Common myeloid progenitor, CD34-positive (primary cell): ENCODE measurements around the gene RAB3GAP1.
"Not testable (repeated sequence)": the region's sequence is repeated elsewhere in the genome, so short reads cannot be mapped to it uniquely, and the experiment has no call there.

Source experiments
- CTCF ChIA-PET: fragments of 350-600 bp; sonication (Branson Sonifier 250); formaldehyde crosslinking; loops from one replicate; lab custom pipeline; 2021; ENCODE audit warnings: antibody characterized with exemption; lab: Charles Lee
- POLR2A ChIA-PET: fragments of 350-600 bp; sonication (Branson Sonifier 250); formaldehyde crosslinking; loops from one replicate; lab custom pipeline; 2021; ENCODE audit warnings: antibody characterized with exemption; lab: Charles Lee
- DNase-seq, 3 donors: peaks; one replicate each; pipeline versions ENCODE4 v3.0.0 to v3.0.0-alpha.2; 2013
- H3K27ac ChIP-seq, 2 experiments: 1 replicate in 1 of 2; 2 replicates in 1 of 2; pipeline ENCODE4 v1.7.0; 2013; ENCODE audit warnings: inconsistent platforms in 2 of 2, low read length in 2 of 2, mild to moderate bottlenecking in 2 of 2, low read depth in 1 of 2, moderate library complexity in 1 of 2; ENCODE audit not compliant: severe bottlenecking in 2 of 2, insufficient read depth in 1 of 2, poor library complexity in 1 of 2
- H3K27me3 ChIP-seq, 5 experiments: replicated peaks in 2 of 5; 1 replicate in 3 of 5; 2 replicates in 2 of 5; pipeline versions ENCODE4 v1.6.1 to v1.7.0; 2013; ENCODE audit warnings: low read length in 4 of 5, mild to moderate bottlenecking in 2 of 5, moderate library complexity in 2 of 5, inconsistent platforms in 1 of 5; ENCODE audit not compliant: insufficient read depth in 5 of 5, control insufficient read depth in 4 of 5
- H3K36me3 ChIP-seq, 4 experiments: 1 replicate in 2 of 4; 2 replicates in 2 of 4; pipeline versions ENCODE4 v1.6.1 to v1.7.0; 2013; ENCODE audit warnings: low read length in 3 of 4, control low read depth in 1 of 4, mild to moderate bottlenecking in 1 of 4; ENCODE audit not compliant: control insufficient read depth in 4 of 4, insufficient read depth in 4 of 4
- H3K4me1 ChIP-seq, 4 experiments: 1 replicate in 3 of 4; 2 replicates in 1 of 4; pipeline versions ENCODE4 v1.6.1 to v1.7.1; 2013; ENCODE audit warnings: low read length in 3 of 4, mild to moderate bottlenecking in 3 of 4, control low read depth in 1 of 4, inconsistent platforms in 1 of 4, moderate library complexity in 1 of 4; ENCODE audit not compliant: control insufficient read depth in 4 of 4, insufficient read depth in 4 of 4; ENCODE audit errors: control extremely low read depth in 1 of 4
- H3K4me3 ChIP-seq, 7 experiments: 1 replicate in 4 of 7; 2 replicates in 3 of 7; pipeline versions ENCODE4 v1.5.1 to v1.7.0; 2013; ENCODE audit warnings: mild to moderate bottlenecking in 7 of 7, low read length in 6 of 7, moderate library complexity in 6 of 7, inconsistent platforms in 2 of 7, low read depth in 2 of 7, control low read depth in 1 of 7; ENCODE audit not compliant: insufficient read depth in 4 of 7, control insufficient read depth in 1 of 7; ENCODE audit errors: extremely low read depth in 1 of 7
- H3K9me3 ChIP-seq, 5 experiments: 1 replicate in 4 of 5; 2 replicates in 1 of 5; pipeline versions ENCODE4 v1.6.1 to v1.7.1; 2013; ENCODE audit warnings: low read length in 4 of 5, mild to moderate bottlenecking in 2 of 5, inconsistent platforms in 1 of 5, low read depth in 1 of 5, moderate library complexity in 1 of 5; ENCODE audit not compliant: control insufficient read depth in 4 of 5, insufficient read depth in 2 of 5; ENCODE audit errors: control extremely low read depth in 1 of 5
- WGBS: methylation state at CpG from one replicate; pipeline ENCODE4 v1.1.5; 2013; ENCODE audit not compliant: insufficient coverage; 5-methylcytosine and 5-hydroxymethylcytosine counted together

Gene RAB3GAP1

DNA sequence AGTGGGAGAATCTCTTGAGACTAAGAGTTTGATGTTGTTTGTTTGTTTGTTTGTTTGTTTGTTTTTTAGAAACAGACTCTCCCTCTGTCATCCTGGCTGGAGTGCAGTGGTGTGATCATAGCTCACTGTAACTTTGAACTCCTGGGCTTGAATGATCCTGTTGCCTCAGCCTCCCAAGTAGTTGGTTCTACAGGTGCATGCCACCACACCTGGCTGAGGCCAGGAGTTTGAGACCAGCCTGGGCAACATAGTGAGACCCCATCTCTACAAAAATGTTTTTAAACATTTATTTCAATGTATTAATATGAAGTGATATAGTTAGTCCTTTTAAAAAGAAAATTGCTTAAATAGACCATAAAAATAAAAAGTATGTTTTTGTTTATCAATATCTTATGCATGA lies 40.5 kb upstream of the RAB3GAP1 start:
- Histone ChIP-seq H3K27me3 (no peaks in the 10 kb centered on the region), H3K4me1 (no peaks in the 10 kb centered on the region), H3K4me3 (no peak overlapping the region), H3K36me3 (no peaks in the 10 kb centered on the region), H3K27ac (no peak overlapping the region), H3K9me3 (peaks cover 0 to 5% (median 0%) of the 10 kb centered on the region in 5 experiments)
- POLR2A ChIA-PET, result no interaction called here
- DNase-seq, result no peak
- CTCF ChIA-PET, result no interaction called here

DNA sequence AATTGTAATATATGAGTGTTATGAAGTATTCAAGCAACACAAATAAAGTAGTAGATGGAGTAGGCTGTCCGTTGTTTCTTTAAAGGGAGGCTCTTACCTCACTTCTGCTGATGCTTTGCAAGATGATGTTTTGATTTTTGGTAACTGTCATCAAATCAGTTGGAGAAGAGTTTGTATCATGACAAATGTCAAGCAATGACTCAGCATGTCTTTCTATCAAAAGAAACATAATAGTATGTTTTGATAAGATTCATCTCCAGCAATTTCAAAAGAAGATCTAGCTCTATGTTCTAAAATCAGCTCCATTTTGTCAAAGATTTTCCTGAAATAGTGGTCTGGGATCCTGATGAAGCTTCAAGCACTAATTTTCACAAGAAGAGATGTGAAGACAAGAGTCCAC lies 30.5 kb upstream of the RAB3GAP1 start:
- no peaks in the 10 kb centered on the region for H3K9me3 ChIP-seq
- H3K27ac ChIP-seq, result no peak overlapping the region
- WGBS, result no CpG with 5 or more reads among the region's 1 CpG
- H3K36me3 ChIP-seq, result no peaks in the 10 kb centered on the region
- H3K27me3 ChIP-seq, result no peaks in the 10 kb centered on the region
- H3K4me3 ChIP-seq, result no peak overlapping the region
- POLR2A ChIA-PET, result no interaction called here
- CTCF ChIA-PET, result no interaction called here
- no peak for DNase-seq
- no peaks in the 10 kb centered on the region for H3K4me1 ChIP-seq

DNA sequence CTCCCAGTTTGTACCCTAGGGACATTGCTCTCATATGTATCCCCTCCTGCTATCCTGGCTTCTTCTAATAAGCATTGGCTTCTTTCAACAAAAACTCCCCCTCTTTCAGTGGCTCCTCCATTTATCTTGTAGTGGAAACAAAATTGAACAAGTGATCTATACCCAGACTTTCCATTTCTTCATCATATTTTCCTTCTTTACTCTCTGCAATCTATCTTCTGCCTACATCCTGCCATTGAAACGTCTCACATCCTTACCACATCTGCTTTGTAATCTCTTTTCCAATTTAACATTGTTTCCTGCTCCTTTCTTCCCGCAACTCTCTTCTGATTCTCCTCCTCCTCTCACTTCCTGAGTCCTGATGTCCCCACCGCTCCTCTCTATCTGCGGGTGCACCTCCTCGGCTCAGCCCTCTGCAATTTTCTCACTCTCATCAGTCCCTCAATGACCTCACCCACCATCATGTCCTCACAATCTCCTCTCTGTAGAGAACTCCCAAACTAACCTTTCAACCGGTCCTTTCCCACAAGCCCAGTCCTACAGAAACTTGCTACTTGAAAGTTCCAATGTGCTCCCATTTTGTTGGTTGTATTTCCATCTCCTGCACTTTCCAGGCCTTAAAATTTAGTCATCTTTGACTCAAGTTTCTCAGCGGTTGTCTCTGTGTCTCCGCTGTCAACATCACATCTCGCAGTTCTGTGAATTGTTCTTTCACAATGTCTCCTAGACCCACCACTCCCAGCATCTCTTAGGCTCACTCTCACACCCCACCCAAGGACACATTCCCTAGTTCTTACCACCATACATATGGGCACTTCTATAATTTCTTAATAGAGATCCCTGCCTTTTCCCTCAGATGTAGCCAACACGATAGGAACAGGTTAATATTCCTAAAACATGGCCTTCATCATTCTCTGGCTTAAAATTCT lies 28.9 kb upstream of the RAB3GAP1 start:
- ChIA-PET POLR2A (interaction anchor here (0.7 kb wide), 1 partner anchor 905 kb away, joined by 3 read pairs; no protein-coding TSS in a partner anchor), CTCF (no interaction called here)
- WGBS, result 85% methylated on average over 10 of the region's 10 CpGs
- no peak for DNase-seq
- Histone ChIP-seq H3K27ac (no peak overlapping the region), H3K9me3 (no peaks in the 10 kb centered on the region), H3K27me3 (no peaks in the 10 kb centered on the region), H3K36me3 (no peaks in the 10 kb centered on the region), H3K4me1 (no peaks in the 10 kb centered on the region), H3K4me3 (no peak overlapping the region)

DNA sequence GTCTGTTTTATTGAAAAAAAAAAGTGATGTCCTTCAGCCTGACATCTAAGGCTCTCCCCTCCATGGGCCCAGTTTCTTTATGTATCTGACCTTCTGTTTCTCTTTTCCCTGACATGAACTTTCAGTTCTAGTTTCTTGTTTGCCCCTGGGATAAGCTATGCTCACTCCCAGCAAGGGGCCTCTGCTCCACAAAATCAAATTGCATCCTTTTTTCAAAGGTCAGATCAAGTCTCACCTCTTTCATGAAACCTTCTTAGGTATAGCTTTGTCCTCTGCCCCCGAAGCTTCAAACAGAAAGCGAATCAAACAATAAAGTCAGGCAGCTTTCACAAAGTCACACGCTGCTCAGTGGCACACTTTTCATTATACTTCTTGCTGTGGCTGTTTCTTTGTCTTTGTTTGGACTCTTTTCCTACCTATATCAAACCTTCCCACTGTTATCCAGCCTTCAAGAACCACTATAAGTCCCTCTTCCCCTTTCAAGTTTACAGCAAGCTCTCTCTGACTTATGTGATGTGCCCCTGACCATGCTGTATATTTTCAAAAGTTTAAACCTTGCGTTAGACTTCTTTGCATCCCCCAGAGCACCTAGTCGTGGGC lies 28.1 kb upstream of the RAB3GAP1 start:
- no peaks in the 10 kb centered on the region for H3K9me3 ChIP-seq
- no peaks in the 10 kb centered on the region for H3K36me3 ChIP-seq
- DNase-seq, result no peak
- POLR2A ChIA-PET, result interaction anchor here (0.7 kb wide), 1 partner anchor 904 kb away, joined by 3 read pairs; no protein-coding TSS in a partner anchor
- H3K27ac ChIP-seq, result no peak overlapping the region
- CTCF ChIA-PET, result no interaction called here
- no peaks in the 10 kb centered on the region for H3K27me3 ChIP-seq
- 90% methylated on average over 5 of the region's 5 CpGs for WGBS
- no peak overlapping the region for H3K4me3 ChIP-seq
- H3K4me1 ChIP-seq, result no peaks in the 10 kb centered on the region

DNA sequence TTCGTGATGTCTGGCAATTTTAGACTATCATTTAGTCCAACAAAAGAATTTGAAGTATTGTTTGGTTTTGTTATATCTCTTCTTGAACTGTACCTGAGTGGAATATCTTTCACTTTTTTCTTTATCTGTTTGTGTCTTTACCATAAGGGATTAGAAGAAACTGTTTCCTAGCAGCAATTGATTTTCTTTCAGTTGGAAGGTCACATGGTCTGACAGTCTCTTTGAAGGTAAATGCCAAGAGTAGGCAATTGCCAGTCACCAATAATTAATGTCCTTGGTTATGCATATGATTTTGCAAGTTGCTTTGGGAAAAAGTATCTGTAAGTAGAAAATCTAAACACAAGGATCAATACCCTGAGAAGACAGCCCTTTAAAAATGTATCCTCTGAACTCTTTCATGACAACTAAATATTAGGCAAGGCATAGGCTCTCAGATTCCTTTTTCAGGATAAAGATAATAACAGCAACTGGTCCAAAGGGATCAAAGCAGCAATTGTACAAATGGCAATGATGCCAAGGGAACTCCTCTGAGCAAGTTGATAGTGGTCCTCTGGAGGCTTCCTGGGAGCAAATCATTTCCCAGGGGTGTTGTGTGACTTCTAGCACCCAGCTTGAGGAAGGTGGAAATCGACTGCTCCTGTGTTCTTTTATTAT lies 22.5 kb upstream of the RAB3GAP1 start:
- H3K27ac ChIP-seq, result no peak overlapping the region
- H3K9me3 ChIP-seq, result no peaks in the 10 kb centered on the region
- POLR2A ChIA-PET, result no interaction called here
- DNase-seq, result no peak
- CTCF ChIA-PET, result no interaction called here
- no peak overlapping the region for H3K4me3 ChIP-seq
- H3K4me1 ChIP-seq, result no peaks in the 10 kb centered on the region
- 100% methylated on average over 1 of the region's 2 CpGs for WGBS
- H3K36me3 ChIP-seq, result no peaks in the 10 kb centered on the region
- H3K27me3 ChIP-seq, result no peaks in the 10 kb centered on the region

DNA sequence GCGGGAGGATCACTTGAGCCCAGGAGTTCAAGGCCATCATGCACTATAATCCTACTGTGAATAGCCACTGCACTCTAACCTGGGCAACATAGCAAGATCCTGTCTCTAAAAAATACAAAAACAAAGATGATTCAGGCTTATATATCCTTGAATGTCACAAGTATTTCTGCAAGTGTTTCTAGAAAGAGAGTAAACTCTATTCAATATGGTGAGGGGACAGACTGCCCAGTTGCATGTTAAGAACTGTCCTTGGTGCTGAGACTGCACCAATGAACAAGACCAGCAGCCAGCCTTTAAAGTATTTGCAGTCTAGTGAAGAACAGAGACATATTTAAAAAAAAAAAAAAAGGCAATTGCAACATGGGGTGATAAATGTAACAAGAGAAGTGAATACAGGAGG lies 21.3 kb upstream of the RAB3GAP1 start:
- Histone ChIP-seq H3K4me3 (no peak overlapping the region), H3K27ac (no peak overlapping the region), H3K4me1 (no peaks in the 10 kb centered on the region), H3K27me3 (no peaks in the 10 kb centered on the region), H3K9me3 (no peaks in the 10 kb centered on the region), H3K36me3 (no peaks in the 10 kb centered on the region)
- peak; percentile 12 to 46 (median 34) for DNase-seq
- CTCF ChIA-PET, result no interaction called here
- POLR2A ChIA-PET, result no interaction called here
- WGBS, result 100% methylated on average over 1 of the region's 1 CpG

DNA sequence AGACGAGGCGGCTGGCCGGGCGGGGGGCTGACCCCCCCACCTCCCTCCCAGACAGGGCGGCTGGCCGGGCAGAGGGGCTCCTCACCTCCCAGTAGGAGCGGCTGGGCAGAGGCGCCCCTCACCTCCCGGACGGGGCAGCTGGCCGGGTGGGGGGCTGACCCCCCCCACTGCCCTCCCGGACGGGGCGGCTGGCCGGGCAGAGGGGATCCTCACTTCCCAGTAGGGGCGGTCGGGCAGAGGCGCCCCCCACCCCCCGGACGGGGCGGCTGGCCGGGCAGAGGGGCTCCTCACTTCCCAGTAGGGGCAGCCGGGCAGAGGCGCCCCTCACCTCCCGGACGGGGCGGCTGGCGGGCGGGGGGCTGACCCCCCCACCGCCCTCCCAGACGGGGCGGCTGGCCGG lies 18.9 kb upstream of the RAB3GAP1 start:
- H3K4me3 ChIP-seq, POLR2A ChIA-PET, DNase-seq, H3K27me3 ChIP-seq, H3K9me3 ChIP-seq, CTCF ChIA-PET, H3K36me3 ChIP-seq, H3K27ac ChIP-seq, H3K4me1 ChIP-seq: not testable (repeated sequence)
- WGBS, result no CpG with 5 or more reads among the region's 33 CpGs
